NCI-H2171 (cell line): Measurements from ENCODE around the gene ZRANB3.

ENCODE experiments used
- DNase-seq: peaks from one replicate; lab custom pipeline; 2025; lab: John Stamatoyannopoulos, UW

The ZRANB3 gene

GRCh38 chr2:135174049-135174809 lies 356.8 kb downstream of the ZRANB3 start:
- DNase-seq: no peak

DNA sequence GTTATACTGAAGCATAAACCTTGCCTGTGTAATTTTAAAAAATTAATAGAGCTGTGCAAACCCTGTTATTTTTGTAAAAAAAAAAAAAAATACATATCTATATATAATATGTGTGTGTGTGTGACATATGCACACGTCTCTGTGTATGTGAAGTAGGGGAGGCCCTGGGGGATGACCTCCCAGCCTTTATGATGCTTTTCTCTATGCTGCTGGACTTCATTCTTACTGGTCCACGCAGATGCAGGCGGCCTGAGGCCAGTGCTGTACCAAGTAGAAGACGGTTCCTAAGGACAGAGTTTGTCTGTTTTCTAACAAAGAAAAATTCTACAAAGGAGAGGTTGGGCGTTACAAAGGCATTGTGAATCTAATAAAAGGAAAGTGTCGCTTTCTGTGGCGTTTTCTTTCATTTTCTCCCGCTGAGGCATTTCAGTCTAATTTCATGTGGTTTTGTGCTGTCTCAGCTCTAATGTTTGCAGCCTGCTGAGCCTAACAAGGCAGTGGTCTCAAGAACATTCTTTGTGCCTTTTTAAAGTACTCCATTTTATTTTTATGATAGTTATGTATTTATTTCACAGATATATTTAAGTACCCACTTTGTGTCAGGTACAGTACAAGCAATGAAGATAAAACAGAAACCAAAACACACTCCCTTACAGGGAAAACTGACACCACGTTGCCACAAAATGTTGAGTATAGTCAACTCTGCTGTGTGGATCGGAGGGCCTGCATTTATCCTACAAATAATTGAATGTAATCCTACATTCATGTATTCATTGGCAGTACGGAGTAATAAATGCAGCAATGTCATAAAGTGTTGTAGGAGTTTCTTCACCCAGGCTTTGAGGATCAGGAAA lies 360.9 kb downstream of the ZRANB3 start:
- DNase-seq: no peak

DNA sequence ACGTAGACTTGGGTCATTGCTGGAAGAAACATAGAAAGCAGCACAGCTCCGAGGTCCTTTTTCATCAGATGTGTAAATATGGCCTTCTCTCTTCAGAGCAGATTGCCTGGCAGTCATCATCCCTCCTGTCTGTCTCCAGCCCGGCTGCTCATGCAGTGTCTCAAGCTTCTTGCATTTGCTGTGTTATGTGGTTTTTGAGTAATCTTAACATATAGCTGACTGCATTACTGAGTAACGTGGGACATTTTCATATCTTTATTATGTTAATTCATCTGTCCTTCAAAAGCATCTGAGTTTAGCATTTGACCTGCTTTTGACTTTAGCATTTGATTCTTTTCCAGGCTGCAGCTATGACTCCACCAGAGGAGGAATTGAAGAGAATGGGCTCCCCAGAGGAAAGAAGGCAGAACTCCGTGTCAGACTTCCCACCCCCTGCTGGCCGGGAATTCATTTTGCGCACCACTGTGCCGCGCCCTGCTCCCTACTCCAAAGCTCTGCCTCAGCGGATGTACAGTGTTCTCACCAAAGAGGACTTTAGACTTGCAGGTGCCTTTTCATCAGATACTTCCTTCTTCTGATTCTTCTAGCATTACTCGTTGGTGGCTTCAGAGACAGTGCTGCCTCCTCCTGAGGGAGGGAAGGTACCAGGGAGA lies 362.7 kb downstream of the ZRANB3 start:
- no peak for DNase-seq

GRCh38 chr2:135167273-135167672 lies 363.7 kb downstream of the ZRANB3 start:
- DNase-seq: no peak

DNA sequence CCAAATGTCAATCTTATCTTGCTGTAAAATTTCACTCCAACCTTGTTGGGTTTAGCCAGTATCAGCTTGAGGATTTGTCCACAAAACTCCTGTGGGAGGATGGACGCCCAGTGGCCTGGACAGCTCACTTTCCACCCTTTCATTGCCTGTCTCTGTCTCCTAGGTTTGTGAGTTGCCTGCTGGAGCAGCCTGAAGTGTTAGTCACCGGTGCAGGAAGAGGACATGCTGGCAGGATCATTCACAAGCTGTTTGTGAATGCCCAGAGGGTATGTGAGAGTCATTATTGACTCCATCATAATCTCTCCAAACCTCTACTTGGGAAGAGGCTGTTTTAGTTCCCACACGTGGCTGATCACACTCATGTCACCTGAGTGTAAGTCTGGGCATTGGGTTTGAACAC lies 366.6 kb downstream of the ZRANB3 start:
- no peak for DNase-seq

DNA sequence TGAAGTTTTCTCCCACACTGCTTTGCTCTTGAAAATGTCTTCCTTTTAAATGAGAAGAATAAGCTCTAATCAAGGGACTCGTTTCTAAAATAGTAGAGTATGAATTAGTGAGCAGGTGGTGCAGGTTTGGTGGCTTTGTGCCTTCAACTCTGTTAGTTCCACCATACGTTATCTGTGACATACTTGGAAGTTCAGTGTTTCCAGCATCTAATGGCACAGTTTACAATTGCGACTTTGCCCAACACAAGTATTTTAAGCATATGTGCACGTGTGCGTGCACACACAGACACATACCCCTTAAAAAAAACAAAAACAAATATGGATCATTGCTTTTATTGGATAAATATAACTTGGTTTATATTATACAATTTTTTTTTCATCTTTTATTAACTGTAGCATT lies 367.1 kb downstream of the ZRANB3 start:
- DNase-seq: no peak

DNA sequence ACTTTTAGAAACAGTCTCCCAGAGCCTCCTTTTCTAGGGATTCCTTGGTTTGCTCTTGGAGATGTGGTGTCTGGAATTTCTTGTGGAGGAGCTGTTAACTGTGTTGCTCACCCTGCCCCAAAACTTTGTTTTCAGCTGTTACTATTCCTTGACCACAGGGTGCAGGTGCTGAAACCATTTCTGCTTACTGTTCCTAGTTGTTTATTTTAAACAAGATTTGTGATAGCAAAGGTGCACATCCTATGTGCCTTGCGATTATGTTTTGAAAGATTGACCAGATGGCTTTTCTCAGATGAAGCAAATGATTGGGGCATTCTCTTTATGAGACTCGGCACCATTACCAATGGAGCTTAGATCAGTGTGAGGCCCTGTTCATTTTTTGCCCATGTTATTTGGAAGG lies 367.7 kb downstream of the ZRANB3 start:
- no peak for DNase-seq

- DNase-seq: no peak
Observed at GRCh38 chr2:135162786-135163185, 368.2 kb downstream of the ZRANB3 start.

- DNase-seq: no peak
Observed at GRCh38 chr2:135162377-135162776, 368.6 kb downstream of the ZRANB3 start.

DNA sequence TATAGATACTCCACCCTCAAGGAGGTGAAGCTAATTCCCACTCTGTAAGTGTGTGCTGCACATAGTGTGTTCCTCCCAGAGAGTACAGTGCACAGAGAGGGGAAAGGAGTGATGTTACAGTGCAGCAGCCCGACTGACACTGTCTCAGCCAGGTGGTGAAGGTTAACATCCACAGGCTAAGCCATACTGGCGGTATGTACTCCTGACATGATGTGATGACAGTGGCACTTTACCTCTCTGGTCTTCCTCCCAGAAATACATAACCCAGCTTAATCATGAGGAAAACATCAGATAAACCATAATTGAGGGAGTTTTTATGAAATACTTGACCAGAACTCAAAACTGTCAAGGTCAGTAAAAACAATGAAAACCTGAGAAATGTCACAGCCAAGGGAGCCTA lies 371.8 kb downstream of the ZRANB3 start:
- no peak for DNase-seq

DNA sequence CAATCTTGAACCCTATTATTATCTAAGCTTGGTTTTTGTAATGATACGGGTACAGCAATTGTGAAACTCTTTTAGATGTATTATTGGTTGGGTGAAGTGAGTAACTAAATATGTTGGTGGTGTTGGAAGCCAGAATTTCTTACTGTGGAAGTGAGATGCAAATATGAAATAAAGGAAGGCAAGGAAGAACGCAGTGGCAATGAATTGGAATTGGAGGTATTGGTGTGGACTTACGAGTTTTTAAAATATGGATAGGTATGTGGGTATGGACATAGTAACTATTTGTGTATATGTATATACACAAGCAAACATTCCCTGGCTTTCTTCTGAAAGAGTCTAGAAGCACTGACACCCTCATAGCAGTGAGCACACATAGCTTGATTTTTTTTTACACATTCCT lies 373.2 kb downstream of the ZRANB3 start:
- no peak for DNase-seq

DNA sequence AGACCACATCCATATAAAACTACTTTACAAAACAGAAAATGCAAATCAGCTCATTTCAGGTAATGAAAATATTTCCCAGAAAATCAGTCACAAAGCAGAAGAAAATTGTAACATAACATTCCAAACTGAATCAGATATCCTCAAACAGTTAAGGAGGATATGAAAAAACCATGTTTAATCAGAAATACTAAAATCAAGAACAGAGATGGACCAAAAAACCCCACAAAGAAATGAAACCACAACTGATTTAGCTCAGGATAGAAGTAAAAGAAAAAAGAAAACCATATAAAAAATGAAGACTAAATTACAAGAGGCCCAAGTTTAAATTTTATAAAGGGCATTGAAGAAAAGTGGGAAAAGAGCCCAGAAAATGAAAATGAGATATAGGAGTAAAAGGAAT lies 376.1 kb downstream of the ZRANB3 start:
- DNase-seq: no peak

- DNase-seq: no peak
Observed at GRCh38 chr2:135152361-135152760, 378.7 kb downstream of the ZRANB3 start.

- DNase-seq: no peak
Observed at GRCh38 chr2:135151615-135152014, 379.4 kb downstream of the ZRANB3 start.

DNA sequence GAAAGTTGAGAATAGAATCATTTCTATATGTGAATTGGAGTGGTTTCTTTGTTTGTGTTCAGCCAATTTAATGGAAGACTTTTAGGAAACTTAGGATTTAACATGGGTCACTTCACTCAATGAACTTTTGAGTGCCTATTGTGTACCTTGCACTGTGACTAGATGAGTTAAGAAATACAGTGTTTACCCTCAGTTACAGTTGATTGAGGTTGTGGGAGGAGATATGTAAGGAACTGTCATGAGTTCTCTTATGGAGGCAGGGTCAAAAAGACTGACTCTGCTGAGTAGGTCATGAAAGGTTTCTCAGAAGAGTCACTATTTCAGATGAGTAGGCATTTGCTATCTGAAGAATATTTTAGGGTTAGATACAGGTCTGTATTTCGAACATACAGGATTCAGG lies 380.3 kb downstream of the ZRANB3 start:
- no peak for DNase-seq

DNA sequence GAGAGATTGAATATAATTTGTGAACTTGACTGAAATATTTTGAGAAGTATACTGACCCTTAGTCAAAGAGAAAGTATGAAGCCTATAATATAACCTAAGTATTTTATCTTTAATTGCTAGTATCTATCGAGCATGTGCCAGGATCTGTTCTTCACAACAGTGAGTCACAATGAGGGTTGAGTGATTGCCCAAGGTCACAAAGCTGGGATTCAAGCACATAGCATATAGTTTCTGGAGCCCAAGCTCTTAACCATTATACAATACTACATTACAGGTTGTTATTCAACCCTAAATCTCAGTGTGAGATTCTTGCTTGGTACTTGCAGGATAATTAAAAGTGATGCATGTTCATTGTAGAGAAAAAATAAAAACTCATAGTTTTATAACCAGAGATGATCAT lies 381.8 kb downstream of the ZRANB3 start:
- DNase-seq: no peak

DNA sequence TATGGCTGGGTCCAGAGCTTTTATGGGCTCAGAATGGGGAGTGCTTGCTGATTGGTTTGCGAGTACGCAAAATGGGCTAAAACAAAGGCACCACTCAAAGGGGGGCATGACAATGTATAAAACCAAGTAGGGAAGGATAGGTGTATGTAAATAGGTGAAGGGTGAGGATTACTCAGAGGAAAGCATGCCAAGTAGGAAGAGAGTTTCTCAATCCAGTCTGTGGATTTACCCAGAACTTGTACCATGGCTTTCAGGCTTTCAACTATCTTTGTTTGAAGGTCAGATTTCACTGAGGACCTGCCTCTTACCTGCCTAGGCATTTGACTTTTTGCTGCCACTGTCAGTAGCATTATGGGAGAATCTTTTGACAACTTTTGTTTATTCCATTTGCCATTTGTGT lies 386.7 kb downstream of the ZRANB3 start:
- no peak for DNase-seq

DNA sequence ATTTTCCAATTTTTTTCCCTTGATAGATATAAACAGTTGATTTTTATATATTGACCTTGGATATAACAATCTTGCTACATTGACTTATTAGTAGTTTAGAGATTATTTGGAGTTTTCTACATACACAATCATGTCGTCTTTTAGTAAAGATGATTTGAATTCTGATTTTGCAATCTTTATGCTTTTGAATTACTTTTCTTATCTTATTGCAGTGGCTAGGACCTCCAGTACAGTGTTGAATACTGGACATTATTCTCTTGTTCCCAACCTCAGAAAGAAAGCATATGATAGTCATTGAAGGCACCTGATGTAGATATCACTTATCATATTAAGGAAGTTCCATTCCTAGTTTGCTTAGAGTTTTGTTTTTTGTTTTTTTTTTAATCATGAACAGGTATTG lies 388.7 kb downstream of the ZRANB3 start:
- DNase-seq: no peak

- DNase-seq: no peak
Observed at GRCh38 chr2:135140606-135141005, 390.4 kb downstream of the ZRANB3 start.

DNA sequence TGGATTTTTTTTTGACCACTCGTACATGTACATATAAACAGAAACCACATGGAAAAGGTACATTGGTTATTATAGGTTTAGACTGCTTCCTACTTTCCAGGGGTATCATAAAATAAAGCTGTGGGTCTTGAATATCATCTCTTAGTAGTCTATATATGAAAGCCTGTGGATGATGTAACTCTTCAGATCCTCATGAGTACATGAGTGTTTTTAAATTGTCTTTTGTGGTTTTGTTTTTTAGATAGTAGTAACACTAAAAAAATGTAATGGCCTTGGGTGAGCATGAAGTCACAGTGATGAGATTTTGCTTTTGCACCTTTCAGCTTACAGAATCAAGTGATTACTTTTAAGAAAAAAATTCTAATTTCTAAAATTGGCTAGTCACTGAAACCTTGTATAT lies 398.7 kb downstream of the ZRANB3 start:
- DNase-seq: no peak

DNA sequence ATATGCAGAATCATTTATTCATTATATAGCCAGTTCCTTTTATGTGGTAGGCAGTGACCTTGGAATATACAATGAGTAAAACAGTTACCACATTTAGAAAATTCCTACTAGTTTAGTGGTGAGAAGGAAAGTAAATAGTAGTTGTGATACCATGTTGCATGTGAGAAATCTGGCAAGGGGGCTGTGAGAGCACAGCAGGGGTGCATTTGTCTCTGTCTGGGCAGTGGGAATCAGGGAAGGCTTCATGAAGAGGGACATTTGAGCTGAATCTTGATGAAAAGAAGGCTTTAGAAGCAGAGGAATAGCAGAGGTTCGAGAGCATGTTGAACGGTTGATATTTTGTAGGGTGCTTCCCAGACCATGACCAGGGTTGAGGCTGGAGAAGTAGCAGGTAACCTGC lies 400.3 kb downstream of the ZRANB3 start:
- no peak for DNase-seq

DNA sequence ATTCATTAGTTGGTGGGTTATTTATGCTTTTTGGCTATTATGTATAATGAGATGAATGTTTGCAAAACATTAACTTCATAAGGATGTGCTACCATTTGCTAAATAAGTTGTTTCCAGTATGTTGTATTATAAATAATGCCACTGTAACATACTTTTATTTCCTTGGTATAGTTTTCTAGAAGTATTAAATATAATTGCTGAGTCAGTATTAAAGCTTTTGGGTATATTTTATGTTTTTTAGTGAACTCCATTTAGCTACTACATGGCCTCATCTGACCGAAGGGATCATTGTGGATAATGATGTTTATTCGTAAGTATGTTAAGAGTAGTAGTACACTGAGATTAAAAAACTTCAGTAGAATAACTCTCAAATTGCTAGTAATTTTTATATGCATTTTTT lies 405.1 kb downstream of the ZRANB3 start:
- no peak for DNase-seq
